H9 (cell line): ENCODE measurements around the gene TACC2. TPM values are rescaled to one million over a fixed set of nuclear protein-coding genes. Genes with fewer than 3 reads are reported as not detected.

ENCODE experiments used
- DNase-seq: peaks from one replicate; pipeline ENCODE4 v3.0.0-alpha.2; 2017
- H2AFZ ChIP-seq: one replicate; pipeline ENCODE4 v1.6.1; 2013; ENCODE audit warnings: mild to moderate bottlenecking, low read length, control low read depth, moderate library complexity
- H2AK5ac ChIP-seq: 2 replicates; pipeline ENCODE4 v1.6.1; 2013; ENCODE audit warnings: low read length, control low read depth, mixed read lengths; ENCODE audit not compliant: insufficient read length
- H2BK120ac ChIP-seq: one replicate; pipeline ENCODE4 v1.6.1; 2013; ENCODE audit warnings: low read depth, mild to moderate bottlenecking, low read length, control low read depth, inconsistent platforms; ENCODE audit not compliant: poor library complexity, severe bottlenecking
- H2BK12ac ChIP-seq: 2 replicates; pipeline ENCODE4 v1.6.1; 2013; ENCODE audit warnings: low read length, control low read depth, mixed read lengths, low read depth; ENCODE audit not compliant: insufficient read length
- H2BK15ac ChIP-seq: 2 replicates; pipeline ENCODE4 v1.6.1; 2013; ENCODE audit warnings: low read depth, low read length, control low read depth
- H2BK20ac ChIP-seq: one replicate; pipeline ENCODE4 v1.6.1; 2013; ENCODE audit warnings: low read depth, mild to moderate bottlenecking, low read length, control low read depth, inconsistent platforms; ENCODE audit not compliant: poor library complexity, severe bottlenecking
- H2BK5ac ChIP-seq: 2 replicates; pipeline ENCODE4 v1.6.1; 2013; ENCODE audit warnings: low read length, control low read depth, mixed read lengths; ENCODE audit not compliant: insufficient read length
- H3K14ac ChIP-seq: 2 replicates; pipeline ENCODE4 v1.6.1; 2013; ENCODE audit warnings: low read length, control low read depth; ENCODE audit not compliant: insufficient read depth
- H3K18ac ChIP-seq: 2 replicates; pipeline ENCODE4 v1.6.1; 2013; ENCODE audit warnings: low read depth, mild to moderate bottlenecking, mixed read lengths, low read length, control low read depth; ENCODE audit not compliant: insufficient read length
- H3K23ac ChIP-seq: 2 replicates; pipeline ENCODE4 v1.6.1; 2013; ENCODE audit warnings: low read length, control low read depth, mixed read lengths, low read depth; ENCODE audit not compliant: insufficient read length
- H3K23me2 ChIP-seq: 2 replicates; pipeline ENCODE4 v1.6.1; 2013; ENCODE audit warnings: low read depth, mild to moderate bottlenecking, mixed read lengths, low read length, control low read depth; ENCODE audit not compliant: insufficient read length, poor library complexity, severe bottlenecking
- H3K27ac ChIP-seq: 2 replicates; pipeline ENCODE4 v1.5.1; 2013; ENCODE audit warnings: low read length, control low read depth, mixed read lengths, low read depth; ENCODE audit not compliant: insufficient read length
- H3K27me3 ChIP-seq: 2 replicates; pipeline ENCODE4 v1.6.1; 2013; ENCODE audit warnings: low read length, control low read depth, inconsistent platforms; ENCODE audit not compliant: insufficient read depth
- H3K4ac ChIP-seq: 2 replicates; pipeline ENCODE4 v1.6.1; 2013; ENCODE audit warnings: low read depth, mild to moderate bottlenecking, control low read depth, inconsistent platforms, low read length, moderate library complexity
- H3K4me1 ChIP-seq: 2 replicates; pipeline ENCODE4 v1.6.1; 2013; ENCODE audit warnings: low read length, control low read depth, inconsistent platforms; ENCODE audit not compliant: insufficient read depth
- H3K4me2 ChIP-seq: 2 replicates; pipeline ENCODE4 v1.6.1; 2013; ENCODE audit warnings: low read length, control low read depth, mixed read lengths; ENCODE audit not compliant: insufficient read length, insufficient read depth
- H3K56ac ChIP-seq: 2 replicates; pipeline ENCODE4 v1.6.1; 2013; ENCODE audit warnings: low read depth, mild to moderate bottlenecking, mixed read lengths, low read length, control low read depth; ENCODE audit not compliant: insufficient read length
- H3K79me1 ChIP-seq: 2 replicates; pipeline ENCODE4 v1.6.1; 2013; ENCODE audit warnings: low read depth, mild to moderate bottlenecking, moderate library complexity, low read length, control low read depth, inconsistent platforms; ENCODE audit not compliant: insufficient read depth, poor library complexity, severe bottlenecking
- H3K79me2 ChIP-seq: 2 replicates; pipeline ENCODE4 v1.6.1; 2013; ENCODE audit warnings: low read length, control low read depth, inconsistent platforms; ENCODE audit not compliant: insufficient read depth
- H3K9ac ChIP-seq: 2 replicates; pipeline ENCODE4 v1.6.1; 2013; ENCODE audit warnings: low read length, control low read depth, mixed read lengths; ENCODE audit not compliant: insufficient read length; ENCODE audit errors: extremely low read depth
- H3K9me3 ChIP-seq: one replicate; pipeline ENCODE4 v1.6.1; 2013; ENCODE audit warnings: low read depth, low read length, inconsistent platforms; ENCODE audit not compliant: control insufficient read depth
- H3T11ph ChIP-seq: one replicate; pipeline ENCODE4 v1.6.1; 2013; ENCODE audit warnings: mild to moderate bottlenecking, low read length, control low read depth, inconsistent platforms
- H4K20me1 ChIP-seq: one replicate; pipeline ENCODE4 v1.6.1; 2013; ENCODE audit not compliant: control insufficient read depth, insufficient read length, insufficient read depth
- H4K5ac ChIP-seq: 2 replicates; pipeline ENCODE4 v1.6.1; 2013; ENCODE audit warnings: low read depth, mild to moderate bottlenecking, mixed read lengths, low read length, control low read depth; ENCODE audit not compliant: insufficient read length
- H4K8ac ChIP-seq: replicated peaks from 2 replicates; pipeline ENCODE4 v1.6.1; 2013; ENCODE audit warnings: low read length, control low read depth, mixed read lengths, low read depth; ENCODE audit not compliant: insufficient read length
- H4K91ac ChIP-seq: 2 replicates; pipeline ENCODE4 v1.6.1; 2013; ENCODE audit warnings: low read depth, mild to moderate bottlenecking, moderate library complexity, mixed read lengths, low read length, control low read depth; ENCODE audit not compliant: insufficient read length
- H3K27ac Mint-ChIP-seq, 3 experiments: 2 replicates in 2 of 3; 3 replicates in 1 of 3; pipeline ENCODE4 v1.8.0; 2020 to 2021; ENCODE audit warnings: mixed read lengths in 3 of 3, mild to moderate bottlenecking in 1 of 3, moderate library complexity in 1 of 3
- H3K27me3 Mint-ChIP-seq: 2 replicates; pipeline ENCODE4 v1.8.0; 2021; ENCODE audit warnings: low read depth, mild to moderate bottlenecking, moderate library complexity, mixed read lengths
- H3K36me3 Mint-ChIP-seq, 3 experiments: 2 replicates in 2 of 3; 3 replicates in 1 of 3; pipeline ENCODE4 v1.8.0; 2020 to 2021; ENCODE audit warnings: low read depth in 3 of 3, mixed read lengths in 3 of 3; ENCODE audit not compliant: insufficient read depth in 1 of 3
- H3K4me1 Mint-ChIP-seq, 2 experiments: 2 replicates each; pipeline ENCODE4 v1.8.0; 2020; ENCODE audit warnings: mixed read lengths in 2 of 2
- H3K4me3 Mint-ChIP-seq, 2 experiments: 2 replicates in 1 of 2; 3 replicates in 1 of 2; pipeline ENCODE4 v1.8.0; 2020 to 2021; ENCODE audit warnings: mild to moderate bottlenecking in 2 of 2, mixed read lengths in 2 of 2, moderate library complexity in 1 of 2
- H3K9me3 Mint-ChIP-seq, 2 experiments: 2 replicates in 1 of 2; 3 replicates in 1 of 2; pipeline ENCODE4 v1.8.0; 2020; ENCODE audit warnings: mild to moderate bottlenecking in 2 of 2, mixed read lengths in 2 of 2, moderate library complexity in 1 of 2
- WGBS: extraction: QIAGEN DNeasy Blood & Tissue Kit; methylation state at CpG from one replicate; pipeline ENCODE4 v1.1.7; 2013; ENCODE audit warnings: missing lambda C conversion rate, low lambda C conversion rate, mixed read lengths; ENCODE audit not compliant: insufficient read length; ENCODE audit errors: extremely low coverage; 5-methylcytosine and 5-hydroxymethylcytosine counted together
- total RNA-seq: library from RNA; stranded (reverse); gene quantifications from 2 replicates; pipeline ENCODE4 v1.2.1, GENCODE V29; 2021
- TF ChIP-seq, protein P1 (sequence below): fragments of 200-600 bp; sonication (generic); conservative IDR thresholded peaks from 3 replicates; pipeline ENCODE4 v1.8.0; 2021; ENCODE audit warnings: antibody characterized with exemption, mild to moderate bottlenecking

The TACC2 gene
- total RNA-seq, 1 experiment from 2014 or later = 58.1 TPM

DNA sequence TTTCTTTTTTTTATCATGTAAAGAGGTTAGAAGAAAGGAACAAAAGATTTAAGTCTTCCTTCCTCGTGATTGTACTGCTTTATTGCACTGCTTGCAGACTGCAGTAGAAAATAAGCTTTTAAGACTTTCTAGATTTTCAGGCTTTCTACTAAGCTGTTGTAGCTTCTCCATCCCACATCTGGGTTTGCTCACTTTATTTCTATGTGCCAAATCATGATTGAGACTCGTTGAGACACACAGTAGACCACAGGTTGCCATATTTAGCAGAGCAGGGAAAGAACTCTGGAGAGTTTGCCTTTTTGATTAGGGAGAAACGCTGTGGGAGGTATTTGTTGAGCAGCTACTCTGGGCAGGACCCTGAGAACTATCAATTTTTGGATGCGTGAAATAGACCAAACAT, 192.9 kb downstream of the TACC2 start:
- H3K27ac ChIP-seq = peak overlapping the region; percentile 40

More for the DNA sequence above, 192.9 kb downstream of the TACC2 start:
- H4K20me1 ChIP-seq = no peaks in the 10 kb centered on the region
- H3K4me3 Mint-ChIP-seq = peak overlapping the region; percentile 18 to 34; a peak in 2 of 5 replicates
- H3K23me2 ChIP-seq = no peaks in the 10 kb centered on the region
- peaks cover 29% of the 10 kb centered on the region for H3K4me1 ChIP-seq
- no peak overlapping the region for H3K14ac ChIP-seq
- DNase-seq = no peak
- H3K9ac ChIP-seq = no peak overlapping the region
- H2BK120ac ChIP-seq = no peak overlapping the region
- H3K9me3 Mint-ChIP-seq = no peaks in the 10 kb centered on the region
- H3K27me3 Mint-ChIP-seq = no peaks in the 10 kb centered on the region
- peak overlapping the region; percentile 91 to 98 (median 91) for H3K27ac Mint-ChIP-seq
- no peak overlapping the region for H3K56ac ChIP-seq
- H3K27me3 ChIP-seq = no peaks in the 10 kb centered on the region
- H2BK15ac ChIP-seq = no peak overlapping the region
- H3K36me3 Mint-ChIP-seq = peaks cover 2 to 6% (median 3%) of the 10 kb centered on the region in 3 experiments; a peak in 4 of 7 replicates
- H3K4me2 ChIP-seq = peak overlapping the region; percentile 9
- H3K4me1 Mint-ChIP-seq = peaks cover 66 to 81% of the 10 kb centered on the region in 2 experiments
- H2AK5ac ChIP-seq = no peak overlapping the region
- no peak overlapping the region for H3T11ph ChIP-seq
- H3K18ac ChIP-seq = peak overlapping the region; percentile 46
- H4K8ac ChIP-seq = no peak overlapping the region
- H2BK12ac ChIP-seq = no peak overlapping the region
- no peak overlapping the region for H3K23ac ChIP-seq
- H2BK20ac ChIP-seq = no peak overlapping the region
- no peak overlapping the region for H3K4ac ChIP-seq
- no peak overlapping the region for H4K5ac ChIP-seq
- no peak overlapping the region for H4K91ac ChIP-seq
- peaks cover 2% of the 10 kb centered on the region for H3K79me1 ChIP-seq
- peaks cover 13% of the 10 kb centered on the region; the same call in 1 of the 2 replicates for H3K79me2 ChIP-seq
- H2AFZ ChIP-seq = no peak overlapping the region
- no CpG with 5 or more reads among the region's 4 CpGs for WGBS
- no peaks in the 10 kb centered on the region for H3K9me3 ChIP-seq
- TF ChIP-seq, protein P1, sequence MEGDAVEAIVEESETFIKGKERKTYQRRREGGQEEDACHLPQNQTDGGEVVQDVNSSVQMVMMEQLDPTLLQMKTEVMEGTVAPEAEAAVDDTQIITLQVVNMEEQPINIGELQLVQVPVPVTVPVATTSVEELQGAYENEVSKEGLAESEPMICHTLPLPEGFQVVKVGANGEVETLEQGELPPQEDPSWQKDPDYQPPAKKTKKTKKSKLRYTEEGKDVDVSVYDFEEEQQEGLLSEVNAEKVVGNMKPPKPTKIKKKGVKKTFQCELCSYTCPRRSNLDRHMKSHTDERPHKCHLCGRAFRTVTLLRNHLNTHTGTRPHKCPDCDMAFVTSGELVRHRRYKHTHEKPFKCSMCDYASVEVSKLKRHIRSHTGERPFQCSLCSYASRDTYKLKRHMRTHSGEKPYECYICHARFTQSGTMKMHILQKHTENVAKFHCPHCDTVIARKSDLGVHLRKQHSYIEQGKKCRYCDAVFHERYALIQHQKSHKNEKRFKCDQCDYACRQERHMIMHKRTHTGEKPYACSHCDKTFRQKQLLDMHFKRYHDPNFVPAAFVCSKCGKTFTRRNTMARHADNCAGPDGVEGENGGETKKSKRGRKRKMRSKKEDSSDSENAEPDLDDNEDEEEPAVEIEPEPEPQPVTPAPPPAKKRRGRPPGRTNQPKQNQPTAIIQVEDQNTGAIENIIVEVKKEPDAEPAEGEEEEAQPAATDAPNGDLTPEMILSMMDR = no peak
- H2BK5ac ChIP-seq = no peak overlapping the region
